NCI-H748 (cell line): ENCODE results near the gene OPCML.

ENCODE experiments used
- DNase-seq: peaks from one replicate; lab custom pipeline; 2025; ENCODE audit not compliant: unreplicated experiment; lab: John Stamatoyannopoulos, UW

The OPCML gene

DNA sequence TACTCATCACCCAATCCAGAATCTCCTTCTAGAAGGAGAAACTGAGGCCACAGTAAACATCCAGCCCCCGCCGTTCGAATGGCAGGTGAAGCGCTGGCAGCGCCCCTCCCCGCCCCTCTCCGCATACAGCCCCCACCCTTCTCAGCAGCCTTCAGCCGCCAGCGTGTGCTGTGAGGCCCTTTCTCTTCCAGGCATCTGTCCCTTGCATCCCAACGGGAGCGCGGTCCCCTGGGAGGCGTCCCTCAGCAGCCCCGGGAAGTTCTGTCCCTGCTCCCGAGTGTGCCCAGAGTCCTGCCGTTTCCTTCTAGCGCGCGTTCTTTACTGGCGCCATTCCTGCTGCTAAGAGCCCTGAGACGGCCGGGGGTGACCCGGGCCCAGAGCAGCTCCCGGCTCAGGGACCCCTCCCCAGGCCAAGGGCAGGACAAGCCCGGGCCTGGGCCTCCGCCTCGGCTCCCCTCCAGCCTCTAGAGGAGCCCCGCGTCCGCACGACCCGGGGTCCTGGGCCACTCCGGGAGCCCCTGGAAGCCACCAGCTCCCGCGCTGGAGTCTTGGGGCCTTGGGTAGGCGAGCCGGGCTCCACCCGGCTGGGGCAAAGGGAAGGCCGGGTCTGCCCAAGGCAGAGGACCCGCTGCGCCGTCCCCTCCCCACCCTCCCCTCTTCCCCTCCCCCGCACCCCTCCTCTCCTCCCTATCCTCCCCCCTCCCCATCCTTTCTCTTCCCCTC, 450.4 kb downstream of the OPCML start:
- DNase-seq, result peak; percentile 20

- peak; percentile 5 for DNase-seq
Measured at GRCh38 chr11:133081020-133081419, 451.3 kb downstream of the OPCML start.

DNA sequence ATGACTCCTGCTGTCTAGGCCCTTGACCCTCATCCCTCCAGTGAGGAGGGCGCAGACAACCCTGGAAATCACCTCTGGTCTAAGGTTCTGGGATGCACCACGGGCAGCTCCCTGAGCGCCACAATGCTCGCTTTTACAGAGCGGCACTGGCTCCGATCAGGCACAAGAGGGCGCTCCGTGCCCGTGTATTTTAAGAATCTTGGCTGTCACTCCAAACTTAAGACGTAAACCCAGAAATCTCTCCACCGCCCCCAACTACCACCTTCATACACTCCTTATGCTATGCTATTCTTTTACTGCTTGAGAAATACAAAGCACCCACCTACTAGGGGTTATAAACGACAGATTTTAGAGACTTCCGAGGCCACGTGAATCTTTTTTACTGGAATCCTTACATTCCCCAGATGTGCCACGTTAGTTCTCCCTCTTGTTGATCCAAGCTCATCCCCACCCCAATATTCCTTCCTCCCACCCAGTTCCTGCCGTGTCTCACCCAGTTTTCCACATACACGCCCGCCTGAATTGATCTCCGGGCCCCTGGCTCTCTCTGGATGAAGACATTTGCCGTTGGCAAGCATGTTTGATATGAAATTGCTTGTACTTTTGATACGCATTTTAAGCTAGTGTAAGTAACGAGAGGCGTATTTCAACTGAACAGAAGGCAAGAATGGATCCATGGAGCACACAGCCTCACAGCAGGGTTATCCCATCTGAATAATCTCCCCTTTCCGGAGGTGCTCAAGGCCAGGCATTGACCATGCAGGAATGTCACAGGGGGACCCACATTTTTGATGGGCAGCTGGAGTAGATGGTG, 453.5 kb downstream of the OPCML start:
- peak; percentile 65 for DNase-seq

GRCh38 chr11:133078012-133078411, 454.3 kb downstream of the OPCML start:
- peak; percentile 29 for DNase-seq

- DNase-seq, result no peak
Measured at GRCh38 chr11:133075351-133075750, 456.9 kb downstream of the OPCML start.

GRCh38 chr11:133072858-133073582, 459.3 kb downstream of the OPCML start:
- DNase-seq, result no peak

- DNase-seq, result no peak
Measured at GRCh38 chr11:133072378-133072777, 459.9 kb downstream of the OPCML start.

GRCh38 chr11:133070791-133071190, 461.5 kb downstream of the OPCML start:
- DNase-seq, result no peak

DNA sequence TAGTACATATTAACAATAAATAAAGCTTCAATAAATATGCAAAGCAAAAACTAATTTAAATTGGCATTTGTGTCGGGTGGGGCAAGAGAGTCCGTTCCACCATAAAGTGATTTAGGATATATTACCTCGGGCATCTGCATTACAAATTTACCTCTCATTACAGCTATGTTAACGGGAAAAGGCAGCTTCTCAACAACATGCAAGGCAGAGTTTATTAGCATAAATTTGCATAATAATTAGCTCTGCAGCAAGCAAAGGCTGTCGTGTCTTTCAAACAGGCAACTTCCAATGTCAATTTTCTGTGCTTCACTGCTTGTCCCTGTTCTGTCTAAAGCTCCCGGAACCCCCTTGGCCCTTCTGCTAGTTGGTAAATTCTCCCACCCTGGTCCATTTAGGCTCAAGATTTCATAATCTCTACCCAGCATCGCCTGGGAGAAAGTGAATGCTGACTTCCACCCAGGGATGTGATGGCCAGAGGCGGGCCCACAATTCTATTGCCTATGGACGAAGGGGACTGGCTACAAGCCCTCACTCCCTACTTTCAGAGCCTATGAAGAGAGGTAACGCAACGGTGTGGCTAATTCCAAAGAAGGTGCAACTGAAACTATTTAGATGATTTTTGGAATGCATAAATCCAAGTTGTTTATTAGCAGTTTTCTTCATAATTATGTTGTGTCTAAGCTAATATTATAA, 462.1 kb downstream of the OPCML start:
- no peak for DNase-seq

DNA sequence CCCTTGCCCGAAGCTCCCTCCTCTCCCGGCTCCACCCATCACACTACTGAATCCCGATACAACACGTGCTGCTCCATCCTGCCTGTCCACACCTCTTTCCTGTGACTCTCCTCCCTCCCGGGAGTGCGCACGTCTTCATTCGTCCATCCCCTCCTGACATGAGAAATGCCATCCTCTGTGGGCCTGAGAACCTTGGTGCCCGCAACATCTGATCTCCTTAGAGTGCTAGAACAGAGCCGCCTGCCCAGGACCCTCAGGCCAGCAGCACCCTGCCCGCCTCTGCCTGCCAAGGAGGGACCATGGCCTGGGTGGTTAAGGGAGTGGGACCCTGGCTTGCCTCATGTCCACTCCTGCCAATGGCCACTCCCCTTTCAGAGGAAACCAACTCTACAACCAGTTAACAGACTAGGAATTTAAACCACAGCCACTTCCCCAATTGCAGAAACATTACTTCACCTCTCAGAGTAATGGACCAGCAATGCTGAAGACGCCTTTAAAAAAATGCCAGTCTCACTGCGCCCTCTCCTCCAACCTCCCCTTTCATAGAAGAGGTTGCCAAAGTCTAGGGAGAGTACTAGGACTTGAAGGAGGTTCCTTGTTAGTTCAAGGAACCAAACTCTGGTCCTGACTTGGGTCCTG, 466.3 kb downstream of the OPCML start:
- no peak for DNase-seq

DNA sequence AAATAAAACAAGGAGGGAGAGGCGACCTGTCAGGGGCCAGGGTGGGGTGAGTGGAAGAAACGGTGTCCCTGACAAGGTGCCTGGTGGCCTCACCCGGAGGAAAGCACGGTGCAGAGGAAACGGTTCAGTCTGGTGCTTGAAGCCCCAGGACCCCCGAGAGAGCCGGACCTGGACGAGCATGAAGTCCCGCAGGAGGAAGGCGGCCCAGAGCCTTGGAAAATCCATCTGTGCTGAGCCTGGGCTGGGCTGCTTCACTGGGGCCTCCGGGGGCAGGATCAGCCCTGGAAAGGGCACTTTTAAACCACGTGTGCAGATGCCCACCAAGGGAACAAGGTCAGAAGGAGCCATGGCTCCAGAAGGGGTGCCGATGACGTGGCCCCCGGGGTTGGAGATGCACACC, 467.3 kb downstream of the OPCML start:
- no peak for DNase-seq

DNA sequence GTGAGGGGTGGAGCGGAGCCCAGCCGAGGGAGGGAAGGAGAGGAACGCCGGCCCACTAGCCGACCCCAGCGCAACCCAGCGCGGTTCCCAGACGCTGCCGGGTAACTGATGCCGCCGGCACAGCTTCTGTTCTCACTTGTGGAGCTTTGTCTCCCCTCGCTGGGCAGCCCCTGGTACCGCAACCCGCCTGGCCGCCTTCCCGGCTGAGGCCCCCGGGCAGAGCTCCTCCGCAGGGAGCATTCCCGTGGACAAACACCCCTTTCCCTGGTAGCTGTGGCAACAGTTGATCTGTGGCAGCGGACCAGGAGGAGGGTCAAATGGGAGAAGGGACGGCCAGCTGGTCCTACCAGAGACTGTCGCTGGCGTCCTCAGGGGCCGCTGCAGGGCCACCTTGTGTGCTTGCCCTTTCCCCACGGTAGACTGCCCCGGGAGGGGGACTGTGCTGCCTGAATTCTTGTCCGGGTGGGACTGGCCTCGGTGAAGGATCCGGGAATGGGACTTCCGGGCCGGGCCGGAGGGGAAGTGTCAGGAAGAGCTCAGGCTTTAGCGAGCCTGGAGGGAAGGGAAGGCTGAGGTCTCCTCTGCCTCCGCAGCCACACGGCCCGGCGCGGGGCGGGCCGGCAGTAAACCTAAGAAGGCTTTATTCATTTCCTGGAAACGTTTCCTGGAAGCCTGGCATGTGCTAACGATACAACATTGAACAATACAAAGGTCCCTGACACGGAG, 468.0 kb downstream of the OPCML start:
- peak; percentile 86 for DNase-seq

DNA sequence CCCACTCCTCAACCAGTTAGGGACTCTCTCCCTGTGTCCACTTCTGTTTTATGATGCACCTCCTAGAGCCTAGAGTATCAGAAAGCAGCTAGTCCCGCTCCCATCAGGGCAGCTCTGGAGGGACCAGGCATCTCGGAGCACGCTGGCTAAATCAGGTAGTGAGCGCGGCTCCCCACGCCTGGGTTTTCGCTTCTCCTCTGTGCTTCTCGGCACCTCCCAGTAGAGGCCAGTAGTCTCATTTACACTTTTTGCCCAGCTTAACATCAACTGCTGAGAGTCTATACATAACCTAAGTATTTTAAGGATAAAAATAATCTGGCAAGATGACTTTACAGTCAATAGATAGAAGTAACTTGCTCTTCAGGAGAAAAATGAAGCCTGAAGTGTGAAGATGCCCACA, 473.8 kb downstream of the OPCML start:
- no peak for DNase-seq

DNA sequence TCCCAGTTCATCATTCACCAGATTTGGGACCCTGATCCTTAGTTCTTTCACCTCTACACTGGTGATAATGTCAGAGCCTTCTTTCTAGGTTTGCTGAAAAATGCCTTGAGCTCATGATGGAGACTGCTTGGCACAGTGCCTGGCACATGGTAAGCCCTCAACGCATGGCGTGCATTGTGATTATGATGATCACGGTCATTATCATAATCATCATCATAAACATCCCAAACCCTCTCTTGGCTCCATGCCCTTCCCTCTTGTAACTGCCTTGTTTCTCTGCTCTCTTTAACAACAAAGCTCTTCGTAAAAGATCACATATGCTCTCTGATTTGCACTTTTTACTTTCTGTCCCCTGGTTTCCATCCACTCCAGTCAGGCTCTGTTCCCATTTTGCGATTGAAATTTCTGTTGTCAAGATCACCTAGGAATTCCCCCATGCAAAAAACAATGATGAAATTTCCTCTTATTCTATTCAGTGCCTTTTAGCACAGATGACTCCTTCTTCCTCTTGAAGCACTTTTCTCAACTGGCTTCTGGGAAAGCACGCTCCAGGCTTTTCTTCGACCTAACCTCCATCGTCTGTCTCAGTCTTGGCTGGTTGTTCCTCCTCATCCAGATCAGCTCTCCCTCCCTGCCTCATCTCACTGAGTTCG, 479.1 kb downstream of the OPCML start:
- DNase-seq, result no peak

- no peak for DNase-seq
Measured at GRCh38 chr11:133052537-133052936, 479.8 kb downstream of the OPCML start.

GRCh38 chr11:133049244-133050019, 482.9 kb downstream of the OPCML start:
- DNase-seq, result no peak

GRCh38 chr11:133048270-133048669, 484.0 kb downstream of the OPCML start:
- no peak for DNase-seq

DNA sequence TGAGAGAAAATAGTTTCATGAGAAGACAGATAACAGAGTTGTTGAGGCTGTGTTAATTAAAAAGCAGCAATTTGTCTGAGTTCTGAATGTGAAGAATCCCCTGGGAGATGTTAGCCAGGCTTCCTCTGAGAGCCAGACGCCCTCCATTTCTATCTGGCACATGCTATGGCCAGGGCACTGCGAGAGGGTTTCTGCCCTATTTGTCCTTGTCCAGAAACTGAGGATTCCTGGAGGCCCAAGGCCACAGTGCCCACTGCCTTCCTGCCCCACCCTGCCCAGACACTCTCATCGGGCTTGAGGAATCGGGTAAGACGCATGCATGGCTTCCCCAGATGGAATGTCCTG, 484.6 kb downstream of the OPCML start:
- no peak for DNase-seq
